IPS-NIHi7 (cell line): ENCODE results near the gene ARPC2.
A peak's percentile ranks its signal among the peaks of the same experiment; 100 is the strongest.
"Not testable (repeated sequence)": the region's sequence is repeated elsewhere in the genome, so short reads cannot be mapped to it uniquely, and the experiment has no call there.

Experiments used
- DNase-seq: peaks from one replicate; pipeline ENCODE4 v3.0.0; 2012; ENCODE audit warnings: mixed read lengths; ENCODE audit errors: extremely low spot score

Gene ARPC2

GRCh38 chr2:218216674-218217359 lies at the start of gene ARPC2:
TSS of gene ARPC2 (plus strand) at chr2:218217189. CDS start at chr2:218217471, 282 bp downstream.
- DNase-seq, result peak; percentile 96

- no peak for DNase-seq
Measured at GRCh38 chr2:218168016-218168415, 49.0 kb upstream of the ARPC2 start.

- peak; percentile 88 for DNase-seq
Measured at GRCh38 chr2:218168635-218169462, 48.1 kb upstream of the ARPC2 start.

- DNase-seq, result no peak
Measured at GRCh38 chr2:218169757-218170546, 47.0 kb upstream of the ARPC2 start.

- not testable (repeated sequence) for DNase-seq
Measured at GRCh38 chr2:218171744-218172143, 45.2 kb upstream of the ARPC2 start.

GRCh38 chr2:218172845-218173244 lies 44.1 kb upstream of the ARPC2 start:
- DNase-seq, result no peak

- DNase-seq, result no peak
Measured at GRCh38 chr2:218179782-218180181, 37.2 kb upstream of the ARPC2 start.

GRCh38 chr2:218180467-218181114 lies 36.4 kb upstream of the ARPC2 start:
- DNase-seq, result no peak

- DNase-seq, result no peak
Measured at GRCh38 chr2:218184331-218184730, 32.7 kb upstream of the ARPC2 start.

GRCh38 chr2:218186355-218186766 lies 30.6 kb upstream of the ARPC2 start:
- peak; percentile 86 for DNase-seq

GRCh38 chr2:218186876-218187275 lies 30.1 kb upstream of the ARPC2 start:
- DNase-seq, result no peak

GRCh38 chr2:218187296-218188015 lies 29.5 kb upstream of the ARPC2 start:
- DNase-seq, result no peak

GRCh38 chr2:218188528-218188927 lies 28.5 kb upstream of the ARPC2 start:
- DNase-seq, result no peak

- no peak for DNase-seq
Measured at GRCh38 chr2:218192902-218193430, 24.0 kb upstream of the ARPC2 start.

GRCh38 chr2:218193701-218194100 lies 23.3 kb upstream of the ARPC2 start:
- no peak for DNase-seq

GRCh38 chr2:218194880-218195279 lies 22.1 kb upstream of the ARPC2 start:
- DNase-seq, result no peak

- DNase-seq, result no peak
Measured at GRCh38 chr2:218196974-218197373, 20.0 kb upstream of the ARPC2 start.

GRCh38 chr2:218202266-218202665 lies 14.7 kb upstream of the ARPC2 start:
- no peak for DNase-seq

- DNase-seq, result no peak
Measured at GRCh38 chr2:218209078-218209477, 7.9 kb upstream of the ARPC2 start.

- no peak for DNase-seq
Measured at GRCh38 chr2:218214116-218214515, 2.9 kb upstream of the ARPC2 start.

GRCh38 chr2:218216336-218216673 lies 684 bp upstream of the ARPC2 start:
- DNase-seq, result no peak
